Measurements from ENCODE around the gene LCN15. TPM values are rescaled to one million over a fixed set of nuclear protein-coding genes. Genes with fewer than 3 reads are reported as not detected.
A peak's percentile ranks its signal among the peaks of the same experiment; 100 is the strongest.

Gene LCN15
- total and polyA plus RNA-seq, 9 donors: not detected

DNA sequence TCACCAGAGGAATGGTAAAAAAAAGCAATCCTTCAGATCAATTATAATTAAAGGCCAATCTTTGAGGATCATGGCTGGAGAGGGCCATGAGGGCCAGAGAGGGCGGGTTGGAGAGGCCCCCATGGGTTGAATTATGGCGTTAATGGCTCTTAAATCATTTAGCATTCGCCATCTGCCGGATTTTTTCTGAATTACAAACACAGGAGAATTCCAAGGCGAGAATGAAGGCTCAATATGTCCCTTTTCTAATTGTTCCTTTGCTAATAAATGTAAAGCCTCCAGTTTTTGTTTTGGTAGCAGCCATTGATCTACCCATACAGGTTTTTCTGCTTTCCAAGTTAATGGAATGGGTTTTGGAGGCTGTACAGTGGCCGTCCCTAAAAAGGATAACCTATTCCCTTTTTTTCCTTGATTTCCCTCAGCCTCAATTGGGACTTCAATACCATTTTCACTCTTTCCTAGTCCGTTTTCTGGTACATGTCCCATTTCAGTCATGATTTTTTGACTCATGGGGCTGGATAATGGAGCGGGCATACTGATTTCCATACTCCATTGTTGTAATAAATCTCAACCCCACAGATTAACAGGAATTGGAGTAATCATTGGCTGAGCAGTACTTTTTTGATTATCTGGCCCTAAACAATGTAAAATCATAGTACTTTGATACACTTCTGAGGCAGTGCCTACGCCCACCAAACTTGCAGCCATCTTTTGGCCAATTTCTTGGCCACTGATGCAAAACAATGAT, 20.1 kb upstream of the LCN15 start:
- Histone ChIP-seq H3K36me3 (no peaks in the 10 kb centered on the region), H3K4me1 (ENCODE audit: insufficient read depth) (no peaks in the 10 kb centered on the region), H3K27me3 (no peaks in the 10 kb centered on the region), H3K27ac (no peak overlapping the region), H3K9me3 (no peaks in the 10 kb centered on the region), H3K4me3 (no peak overlapping the region)
- intact Hi-C loops (cut with DNase I): loop anchor here in 1 of 4 donors (10.0 kb wide), 1 partner anchor 440 kb away; the partner anchor contains the start of genes CYSRT1, RNF208 and RNF224
- TF ChIP-seq EP300 (IDR thresholded peaks at IDR 0.05) (no peak), CTCF (IDR thresholded peaks at IDR 0.05) (peak in 2 of 3 donors; percentile 27 to 31)
- no peak for DNase-seq
- WGBS, 3 donors: 29 to 36% (median 32%) methylated on average over 9 of the region's 9 CpGs

- no peak overlapping the region for H3K4me3 ChIP-seq
Measured at GRCh38 chr9:136782452-136782851, 18.1 kb upstream of the LCN15 start.

DNA sequence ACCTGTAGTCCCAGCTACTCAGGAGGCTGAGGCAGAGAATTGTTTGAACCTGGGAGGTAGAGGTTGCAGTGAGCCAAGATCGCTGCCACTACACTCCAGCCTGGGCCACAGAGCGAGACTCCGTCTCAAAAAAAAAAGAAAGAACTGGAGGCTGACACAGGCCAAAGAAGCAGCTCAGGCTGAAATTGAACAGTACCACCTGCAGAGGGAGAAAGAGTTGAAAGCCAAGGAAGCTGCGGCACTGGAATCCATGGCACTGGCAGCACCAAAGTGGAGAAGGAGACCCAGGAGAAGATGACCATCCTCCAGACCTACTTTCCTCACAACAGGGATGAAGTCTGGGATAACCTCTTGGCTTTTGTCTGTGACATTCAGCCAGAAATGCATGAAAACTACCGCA, 15.5 kb upstream of the LCN15 start:
- intact Hi-C loops (cut with DNase I): loop anchor here in 1 of 4 donors (10.0 kb wide), 1 partner anchor 445 kb away; the partner anchor contains the start of genes CYSRT1, RNF208 and RNF224
- no peaks in the 10 kb centered on the region for H3K9me3 ChIP-seq
- no peak overlapping the region for H3K27ac ChIP-seq
- H3K36me3 ChIP-seq: no peaks in the 10 kb centered on the region
- no peaks in the 10 kb centered on the region for H3K4me1 ChIP-seq (ENCODE audit: insufficient read depth)
- no peak for DNase-seq
- TF ChIP-seq CTCF (IDR thresholded peaks at IDR 0.05) (no peak), POLR2A (IDR thresholded peaks at IDR 0.05) (no peak), EP300 (IDR thresholded peaks at IDR 0.05) (no peak)
- no peak overlapping the region for H3K4me3 ChIP-seq
- WGBS, 3 donors: 40 to 51% (median 48%) methylated on average over 5 of the region's 5 CpGs
- no peaks in the 10 kb centered on the region for H3K27me3 ChIP-seq

More at GRCh38 chr9:136782452-136782851, 18.1 kb upstream of the LCN15 start:
- Histone ChIP-seq H3K36me3 (no peaks in the 10 kb centered on the region), H3K27me3 (no peaks in the 10 kb centered on the region), H3K27ac (no peak overlapping the region), H3K4me1 (ENCODE audit: insufficient read depth) (no peaks in the 10 kb centered on the region), H3K9me3 (no peaks in the 10 kb centered on the region)
- no peak for DNase-seq
- WGBS, 3 donors: 95% methylated on average over 3 of the region's 3 CpGs
- intact Hi-C loops (cut with DNase I): loop anchor here in 1 of 4 donors (10.0 kb wide), 1 partner anchor 442 kb away; the partner anchor contains the start of genes CYSRT1, RNF208 and RNF224
- TF ChIP-seq EP300 (IDR thresholded peaks at IDR 0.05) (no peak), CTCF (IDR thresholded peaks at IDR 0.05) (no peak), POLR2A (IDR thresholded peaks at IDR 0.05) (no peak)

DNA sequence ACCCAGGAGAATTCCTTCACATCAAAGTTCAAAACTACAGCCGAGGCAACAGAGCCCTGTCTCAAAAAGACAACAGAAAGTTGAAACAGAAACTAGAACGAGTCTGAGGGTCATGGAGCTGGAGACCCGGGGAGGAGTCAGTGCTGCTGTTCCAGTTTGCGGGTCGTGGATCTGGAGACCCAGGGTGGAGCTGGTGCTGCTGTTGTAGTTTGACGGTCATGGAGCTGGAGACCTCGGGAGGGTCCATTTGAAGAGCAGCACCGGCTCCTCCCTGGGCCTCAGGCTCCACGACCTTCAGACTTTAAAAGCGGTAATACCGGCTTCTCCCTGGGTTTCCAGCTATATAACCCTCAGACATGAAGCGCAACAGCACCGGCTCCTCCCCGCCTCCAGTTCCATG, 13.0 kb upstream of the LCN15 start:
- Histone ChIP-seq H3K27ac (no peak overlapping the region), H3K9me3 (no peaks in the 10 kb centered on the region), H3K27me3 (no peaks in the 10 kb centered on the region), H3K4me1 (ENCODE audit: insufficient read depth) (no peaks in the 10 kb centered on the region), H3K36me3 (no peaks in the 10 kb centered on the region), H3K4me3 (no peak overlapping the region)
- intact Hi-C loops (cut with DNase I): no loop called here
- DNase-seq: no peak
- 57 to 71% (median 59%) methylated on average over 14 of the region's 14 CpGs for WGBS, 3 donors
- TF ChIP-seq EP300 (IDR thresholded peaks at IDR 0.05): no peak
- TF ChIP-seq CTCF (IDR thresholded peaks at IDR 0.05): no peak
- TF ChIP-seq POLR2A (IDR thresholded peaks at IDR 0.05): no peak

Measured in ovary (tissue), 9 donors.